ENCODE data around the gene GATA3. TPM values are rescaled to one million over a fixed set of nuclear protein-coding genes. Genes with fewer than 3 reads are reported as not detected.

GATA3 gene
- total RNA-seq, 1 donor, result not detected

DNA sequence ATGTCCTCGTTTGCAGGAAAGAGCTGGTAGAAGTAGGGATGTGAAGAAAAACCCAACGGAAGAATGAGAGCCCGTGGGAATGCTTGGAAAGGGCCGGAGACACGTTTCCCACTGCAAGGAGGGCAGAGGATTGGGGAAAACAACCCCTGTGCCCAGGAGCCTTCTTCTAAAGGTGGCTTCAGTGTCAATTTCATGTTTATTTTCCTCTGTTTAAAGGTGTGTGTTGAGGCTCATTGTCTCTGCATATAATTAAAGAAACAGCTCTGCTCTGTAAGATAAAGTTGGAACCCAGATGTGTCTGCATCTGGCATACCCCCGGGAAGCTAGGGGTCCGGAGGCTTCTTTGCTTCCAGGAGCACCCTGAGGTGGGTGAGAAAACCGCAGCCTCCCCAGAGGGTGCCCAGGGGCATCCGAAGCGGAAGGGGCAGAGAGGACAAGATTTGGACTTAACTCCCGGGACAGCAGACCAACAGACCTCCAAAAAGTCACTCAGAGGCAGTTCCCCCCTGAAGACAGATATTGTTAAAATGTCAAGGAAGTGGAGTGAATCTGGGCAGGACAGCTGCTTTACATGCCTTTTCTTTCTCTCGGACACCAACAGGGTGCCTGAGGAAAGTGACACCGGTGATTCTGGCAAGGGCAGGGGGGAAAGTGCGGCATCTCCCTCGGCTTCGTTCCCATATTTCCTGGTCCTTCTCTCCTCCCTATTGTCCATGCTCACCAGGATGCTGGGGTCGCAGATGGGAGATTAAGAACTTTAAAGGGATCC is 8.6 kb upstream of the GATA3 start:
- TF ChIP-seq, protein P1, sequence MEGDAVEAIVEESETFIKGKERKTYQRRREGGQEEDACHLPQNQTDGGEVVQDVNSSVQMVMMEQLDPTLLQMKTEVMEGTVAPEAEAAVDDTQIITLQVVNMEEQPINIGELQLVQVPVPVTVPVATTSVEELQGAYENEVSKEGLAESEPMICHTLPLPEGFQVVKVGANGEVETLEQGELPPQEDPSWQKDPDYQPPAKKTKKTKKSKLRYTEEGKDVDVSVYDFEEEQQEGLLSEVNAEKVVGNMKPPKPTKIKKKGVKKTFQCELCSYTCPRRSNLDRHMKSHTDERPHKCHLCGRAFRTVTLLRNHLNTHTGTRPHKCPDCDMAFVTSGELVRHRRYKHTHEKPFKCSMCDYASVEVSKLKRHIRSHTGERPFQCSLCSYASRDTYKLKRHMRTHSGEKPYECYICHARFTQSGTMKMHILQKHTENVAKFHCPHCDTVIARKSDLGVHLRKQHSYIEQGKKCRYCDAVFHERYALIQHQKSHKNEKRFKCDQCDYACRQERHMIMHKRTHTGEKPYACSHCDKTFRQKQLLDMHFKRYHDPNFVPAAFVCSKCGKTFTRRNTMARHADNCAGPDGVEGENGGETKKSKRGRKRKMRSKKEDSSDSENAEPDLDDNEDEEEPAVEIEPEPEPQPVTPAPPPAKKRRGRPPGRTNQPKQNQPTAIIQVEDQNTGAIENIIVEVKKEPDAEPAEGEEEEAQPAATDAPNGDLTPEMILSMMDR (IDR thresholded peaks at IDR 0.05; ENCODE audit: extremely low read depth, low read depth, low read length), result no peak
- H3K4me3 ChIP-seq (ENCODE audit: insufficient read depth, low read length), result no peak overlapping the region
- H3K4me2 ChIP-seq (ENCODE audit: insufficient read depth, low read length), result peak overlapping the region; percentile 48
- no peak overlapping the region for H3K27ac ChIP-seq (ENCODE audit: low read depth, low read length)
- no peaks in the 10 kb centered on the region for H3K4me1 ChIP-seq (ENCODE audit: insufficient read depth, low read length)
- no peaks in the 10 kb centered on the region for H3K9me3 ChIP-seq (ENCODE audit: low read depth, low read length)
- DNase-seq (ENCODE audit: insufficient read length, low spot score, missing footprints), result peak; percentile 60
- no peaks in the 10 kb centered on the region for H4K20me1 ChIP-seq (ENCODE audit: insufficient read depth, low read length)
- no peaks in the 10 kb centered on the region for H3K79me2 ChIP-seq (ENCODE audit: insufficient read depth, low read length)
- H3K36me3 ChIP-seq (ENCODE audit: insufficient read depth, low read length), result no peaks in the 10 kb centered on the region
- H2AFZ ChIP-seq (ENCODE audit: low read length), result no peak overlapping the region
- H3K27me3 ChIP-seq (ENCODE audit: insufficient read depth, low read length), result peaks cover 97% of the 10 kb centered on the region

DNA sequence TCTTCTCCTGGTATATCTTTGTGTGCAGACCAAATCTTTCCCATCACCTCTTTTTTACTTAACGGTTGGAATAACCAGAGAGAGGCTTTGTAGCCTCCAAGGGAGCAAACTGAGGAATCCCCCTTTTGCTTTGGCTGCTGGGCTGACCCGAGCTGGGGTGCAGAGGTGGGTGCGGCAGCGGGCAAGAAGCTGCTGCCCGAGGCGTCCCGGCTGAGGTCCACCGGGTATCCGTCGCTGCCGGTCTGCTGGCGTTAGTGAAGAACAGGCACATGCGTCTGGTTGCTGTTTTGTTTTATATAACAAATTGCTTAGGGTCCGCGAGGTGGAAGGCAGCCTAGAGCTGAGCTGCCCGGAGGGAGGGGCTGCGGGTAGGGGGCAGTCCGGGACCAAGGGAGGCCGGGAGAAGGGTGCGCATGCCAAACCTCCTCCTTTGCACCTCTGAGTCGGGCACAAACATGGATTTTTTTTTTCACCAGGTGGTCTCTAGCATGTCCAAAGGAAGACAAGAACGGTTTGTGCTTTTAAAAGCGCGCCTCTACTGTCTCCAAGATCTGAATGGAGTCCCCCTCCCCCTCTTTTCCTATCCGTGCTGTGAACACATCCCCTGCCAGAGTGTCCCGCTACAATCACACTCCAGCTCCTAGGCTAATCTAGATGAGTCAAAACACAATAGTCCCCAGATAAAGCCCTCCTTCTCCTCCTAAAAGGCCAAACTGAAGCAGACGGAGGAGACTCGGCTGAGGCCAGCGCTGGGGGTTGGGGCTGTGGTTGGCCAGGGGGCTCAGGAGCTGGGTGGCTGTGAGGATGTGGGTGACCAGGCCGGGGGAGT is 6.8 kb upstream of the GATA3 start:
- Histone ChIP-seq H3K36me3 (ENCODE audit: insufficient read depth, low read length) (no peaks in the 10 kb centered on the region), H3K27ac (ENCODE audit: low read depth, low read length) (no peak overlapping the region), H3K9me3 (ENCODE audit: low read depth, low read length) (no peaks in the 10 kb centered on the region), H3K79me2 (ENCODE audit: insufficient read depth, low read length) (no peaks in the 10 kb centered on the region), H3K4me1 (ENCODE audit: insufficient read depth, low read length) (no peaks in the 10 kb centered on the region), H3K4me3 (ENCODE audit: insufficient read depth, low read length) (no peak overlapping the region), H4K20me1 (ENCODE audit: insufficient read depth, low read length) (no peaks in the 10 kb centered on the region), H3K27me3 (ENCODE audit: insufficient read depth, low read length) (peaks cover 98% of the 10 kb centered on the region), H2AFZ (ENCODE audit: low read length) (no peak overlapping the region), H3K4me2 (ENCODE audit: insufficient read depth, low read length) (no peak overlapping the region)
- TF ChIP-seq, protein P1 (IDR thresholded peaks at IDR 0.05; ENCODE audit: extremely low read depth, low read depth, low read length), result no peak
- DNase-seq (ENCODE audit: insufficient read length, low spot score, missing footprints), result peak; percentile 90

DNA sequence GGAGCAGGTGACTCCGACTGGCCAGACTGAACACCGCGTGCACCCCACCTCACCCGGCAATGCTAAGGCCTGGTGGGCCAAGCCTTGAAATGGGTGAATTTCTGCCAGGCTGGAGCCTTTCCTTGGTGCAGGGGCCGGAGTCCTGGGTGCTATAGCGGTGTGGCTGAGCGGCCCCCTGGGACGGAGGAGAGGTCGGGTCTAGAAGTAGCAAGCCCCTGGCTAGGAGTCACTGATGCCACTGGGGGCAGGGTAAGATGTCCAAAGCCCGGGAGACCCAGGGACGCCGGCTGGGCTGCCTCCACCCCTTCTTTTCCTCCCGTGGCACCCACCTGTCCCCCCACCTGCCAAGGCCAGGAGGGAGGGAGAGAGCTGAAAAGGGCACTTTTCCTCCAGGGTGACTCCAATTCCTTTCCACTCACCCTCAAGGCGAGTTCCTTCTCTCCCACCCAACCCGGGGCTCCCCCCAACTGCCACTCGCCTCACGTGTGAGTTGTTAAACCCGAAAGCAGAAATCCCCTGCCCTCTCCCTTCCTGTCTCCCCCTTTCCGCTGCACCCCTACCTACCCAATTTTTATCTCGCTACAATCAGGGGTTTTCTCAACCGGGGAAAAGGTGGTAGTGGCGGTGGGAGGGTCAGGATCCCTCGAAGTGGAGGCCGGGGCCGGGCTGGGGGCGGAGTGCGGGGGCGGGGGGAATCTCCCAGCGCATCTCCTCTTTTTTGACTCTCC is 6.0 kb upstream of the GATA3 start:
- peak; percentile 83 for DNase-seq (ENCODE audit: insufficient read length, low spot score, missing footprints)
- TF ChIP-seq, protein P1 (IDR thresholded peaks at IDR 0.05; ENCODE audit: extremely low read depth, low read depth, low read length), result no peak
- H3K27me3 ChIP-seq (ENCODE audit: insufficient read depth, low read length), result peaks cover 97% of the 10 kb centered on the region
- no peaks in the 10 kb centered on the region for H3K4me1 ChIP-seq (ENCODE audit: insufficient read depth, low read length)
- no peak overlapping the region for H3K4me2 ChIP-seq (ENCODE audit: insufficient read depth, low read length)
- no peaks in the 10 kb centered on the region for H3K79me2 ChIP-seq (ENCODE audit: insufficient read depth, low read length)
- no peaks in the 10 kb centered on the region for H4K20me1 ChIP-seq (ENCODE audit: insufficient read depth, low read length)
- H3K27ac ChIP-seq (ENCODE audit: low read depth, low read length), result no peak overlapping the region
- H2AFZ ChIP-seq (ENCODE audit: low read length), result no peak overlapping the region
- no peak overlapping the region for H3K4me3 ChIP-seq (ENCODE audit: insufficient read depth, low read length)
- no peaks in the 10 kb centered on the region for H3K9me3 ChIP-seq (ENCODE audit: low read depth, low read length)
- H3K36me3 ChIP-seq (ENCODE audit: insufficient read depth, low read length), result no peaks in the 10 kb centered on the region
